HG03139 (cell line): ENCODE results near the gene GPC3.
"Not testable (repeated sequence)": the region's sequence is repeated elsewhere in the genome, so short reads cannot be mapped to it uniquely, and the experiment has no call there.

Experiments
- ATAC-seq: cut with Tn5 transposase; IDR thresholded peaks from one replicate; pipeline ENCODE4 v1.9.1; 2021; ENCODE audit not compliant: unreplicated experiment

Gene GPC3

DNA sequence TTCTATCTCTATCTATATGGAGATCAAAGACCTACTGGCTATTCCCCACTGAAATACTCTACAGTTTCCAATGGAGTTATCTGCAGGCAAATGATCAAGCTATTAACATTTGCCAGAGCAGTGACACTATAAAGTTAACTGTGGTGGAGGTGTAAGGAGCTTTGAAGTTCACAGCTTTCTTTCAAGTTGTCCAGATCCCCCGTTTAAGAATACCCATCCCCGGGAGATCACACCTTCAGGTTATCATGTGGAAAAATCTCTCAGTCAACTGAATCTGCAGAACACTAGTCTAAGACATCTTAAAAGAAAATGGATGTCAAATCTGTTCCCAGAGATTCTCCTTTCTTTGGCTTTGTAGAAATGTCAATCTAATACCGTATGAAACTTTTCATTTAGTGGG lies 80.1 kb downstream of the GPC3 start:
- no peak for ATAC-seq

DNA sequence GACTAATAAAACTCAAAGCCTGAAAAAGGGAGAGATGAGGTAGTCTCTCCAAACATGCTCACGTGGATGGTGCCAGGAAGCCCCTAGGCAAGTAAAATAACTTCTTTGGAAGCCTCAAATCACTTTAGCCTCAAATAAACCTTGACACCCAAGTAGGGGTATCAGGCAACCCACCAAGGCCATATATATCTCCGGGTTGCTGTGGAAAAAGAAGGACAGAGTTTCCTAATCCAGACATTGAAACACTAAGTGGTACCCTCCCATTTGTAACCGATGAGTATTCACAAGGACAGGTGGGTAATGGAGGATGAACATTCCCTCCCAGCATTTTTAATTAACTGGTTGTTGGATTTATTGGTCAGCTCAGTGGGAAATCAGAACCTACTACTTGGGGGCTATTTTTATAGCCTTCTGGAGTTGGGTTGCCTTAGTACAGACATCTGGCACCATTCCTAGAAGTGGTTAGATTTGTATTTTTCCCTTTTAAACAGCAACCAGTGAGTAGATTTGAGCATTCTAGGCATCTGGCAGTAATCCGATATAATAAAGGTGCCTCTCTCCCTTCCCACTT lies 87.7 kb downstream of the GPC3 start:
- no peak for ATAC-seq

DNA sequence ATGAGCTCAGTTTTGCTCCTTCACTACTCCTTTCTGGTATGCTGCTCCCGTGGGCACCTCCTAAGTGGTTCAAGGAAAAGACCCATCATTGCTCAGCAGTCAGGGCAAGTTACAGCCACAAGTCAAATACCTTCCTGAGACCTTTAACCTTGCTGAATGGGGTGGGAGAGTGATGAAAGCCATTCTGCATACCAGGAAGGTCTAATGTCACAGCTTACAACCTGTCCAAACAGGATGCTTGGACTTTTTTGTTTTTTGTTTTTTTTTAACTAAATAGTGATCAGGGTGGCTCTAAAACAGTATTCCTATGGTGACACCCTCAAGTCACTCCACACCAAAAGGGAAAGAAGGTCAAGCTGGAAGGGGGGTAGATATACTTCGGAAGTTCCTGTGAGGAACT lies 93.1 kb downstream of the GPC3 start:
- no peak for ATAC-seq

DNA sequence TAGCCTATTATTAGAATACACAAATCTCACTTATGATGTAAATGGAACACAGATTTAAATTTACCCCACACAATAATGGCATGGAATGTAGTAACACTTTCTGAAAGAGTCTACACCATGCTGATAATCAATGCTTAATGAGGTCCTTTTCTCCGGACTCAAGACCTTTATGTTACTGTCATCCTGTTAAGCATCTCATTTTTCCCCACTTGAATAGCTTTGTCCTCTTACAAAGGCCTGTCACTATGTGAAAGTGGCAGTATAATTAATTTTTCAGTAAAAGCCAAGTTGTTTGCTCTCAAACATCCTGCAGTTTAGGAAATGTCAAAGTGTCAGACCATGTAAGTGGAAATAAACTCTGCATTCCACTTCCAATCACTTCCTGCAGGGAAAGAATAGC lies 96.4 kb downstream of the GPC3 start:
- ATAC-seq: no peak

DNA sequence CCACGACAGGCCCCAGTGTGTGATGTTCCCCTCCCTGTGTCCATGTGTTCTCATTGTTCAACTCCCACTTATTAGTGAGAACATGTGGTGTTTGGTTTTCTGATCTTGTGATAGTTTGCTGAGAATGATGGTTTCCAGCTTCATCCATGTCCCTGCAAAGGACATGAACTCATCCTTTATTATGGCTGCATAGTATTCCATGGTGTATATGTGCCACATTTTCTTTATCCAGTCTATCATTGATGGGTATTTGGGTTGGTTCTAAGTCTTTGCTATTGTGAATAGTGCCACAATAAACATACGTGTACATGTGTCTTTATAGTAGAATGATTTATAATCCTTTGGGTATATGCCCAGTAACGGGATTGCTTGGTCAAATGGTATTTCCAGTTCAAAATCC lies 97.3 kb downstream of the GPC3 start:
- not testable (repeated sequence) for ATAC-seq

DNA sequence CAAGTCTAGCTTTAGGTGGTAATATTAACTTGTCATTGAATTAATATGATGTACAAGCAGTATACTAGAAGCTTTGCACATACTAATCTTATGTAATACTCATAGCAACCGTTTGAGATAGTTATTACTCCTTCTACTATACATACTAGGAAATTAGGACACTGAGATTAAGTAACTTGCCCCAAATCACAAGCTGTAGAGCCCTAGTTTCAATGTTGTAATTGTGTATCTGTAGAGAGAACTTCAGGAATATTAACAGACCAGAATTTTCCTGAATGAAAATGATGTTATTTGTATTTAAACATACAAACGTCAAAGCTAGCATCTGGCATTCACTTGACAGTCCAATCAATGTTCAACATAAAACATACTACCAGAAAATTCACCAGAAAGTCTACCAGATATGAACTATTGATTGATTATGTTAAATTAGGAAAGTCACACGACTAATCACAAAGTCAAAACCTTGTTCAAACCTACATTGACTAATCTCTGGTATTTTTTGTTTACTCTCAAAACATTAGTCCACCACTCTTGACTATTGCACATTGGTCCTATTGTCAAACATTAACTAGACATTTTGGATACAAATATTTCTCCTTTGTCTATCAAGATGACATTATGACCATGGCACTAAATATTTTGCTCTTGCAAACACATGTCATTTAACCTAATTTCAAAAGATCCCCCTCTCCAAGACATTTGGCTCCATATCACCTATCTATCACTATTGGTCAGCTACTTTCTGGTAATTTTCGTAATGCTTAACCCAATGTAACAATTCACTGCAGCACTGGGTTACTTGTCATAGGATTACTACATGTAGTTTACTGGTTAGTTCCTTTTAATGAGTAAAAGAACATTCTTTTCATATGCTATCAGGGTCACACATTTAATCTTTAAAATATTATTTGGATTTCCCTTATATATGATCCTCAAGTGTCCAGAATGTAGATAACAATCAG lies 100.7 kb downstream of the GPC3 start:
- ATAC-seq: no peak

DNA sequence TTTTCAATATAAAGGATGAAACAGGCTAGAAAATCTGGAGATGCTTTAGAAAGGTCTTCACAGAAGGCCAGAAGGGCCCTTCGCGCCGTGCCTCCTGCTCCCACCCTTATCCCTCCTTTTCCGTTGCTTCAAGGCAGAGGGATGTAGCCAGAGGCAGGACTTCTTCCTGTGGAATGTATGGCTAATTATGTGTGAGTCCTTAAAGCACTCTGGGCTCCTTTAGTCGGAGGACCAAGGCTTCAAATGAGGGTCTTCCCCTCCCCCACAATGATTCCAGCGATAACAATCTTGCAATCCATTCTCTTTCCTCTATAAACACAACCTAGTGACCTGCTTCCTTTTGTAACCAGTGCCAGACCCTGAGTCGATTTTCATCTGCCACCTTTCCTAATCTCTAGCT lies 103.5 kb downstream of the GPC3 start:
- no peak for ATAC-seq

DNA sequence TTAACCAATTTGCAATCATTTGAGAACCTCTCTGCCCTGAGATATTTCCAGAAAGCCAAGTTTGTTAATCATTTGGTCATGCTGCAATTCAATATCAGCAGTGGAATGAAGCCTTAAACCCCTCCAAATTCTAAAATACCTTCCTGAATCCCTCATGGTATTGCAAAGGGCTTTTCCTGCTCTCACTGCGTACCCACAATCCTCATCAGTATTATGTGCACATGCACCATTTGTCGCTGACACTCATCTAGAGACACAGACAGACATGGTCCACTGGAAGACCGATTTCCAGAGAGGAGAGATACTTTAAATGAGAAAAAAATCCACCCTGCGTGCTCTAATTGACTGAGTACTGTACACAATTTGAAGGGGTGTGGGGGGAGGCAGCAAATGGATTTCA lies 104.4 kb downstream of the GPC3 start:
- no peak for ATAC-seq

DNA sequence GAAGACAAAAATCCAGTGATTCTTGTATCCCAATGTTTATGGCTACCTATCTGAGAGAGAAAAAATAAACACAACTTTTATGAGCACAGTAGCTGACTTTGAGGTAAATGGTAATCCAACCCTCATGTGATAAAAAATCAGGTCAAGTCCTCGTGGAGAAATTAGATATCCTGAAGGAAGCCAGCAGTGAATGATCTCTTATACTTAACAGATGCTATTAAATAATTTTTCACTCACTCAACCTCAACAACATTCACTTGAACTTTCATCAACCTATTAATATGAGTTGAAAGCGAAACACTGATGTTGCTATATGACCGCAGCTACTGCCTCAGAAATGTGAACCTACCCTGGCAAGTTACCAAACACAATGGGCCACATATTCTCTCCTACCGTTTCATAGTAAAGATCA lies 105.4 kb downstream of the GPC3 start:
- ATAC-seq: no peak

DNA sequence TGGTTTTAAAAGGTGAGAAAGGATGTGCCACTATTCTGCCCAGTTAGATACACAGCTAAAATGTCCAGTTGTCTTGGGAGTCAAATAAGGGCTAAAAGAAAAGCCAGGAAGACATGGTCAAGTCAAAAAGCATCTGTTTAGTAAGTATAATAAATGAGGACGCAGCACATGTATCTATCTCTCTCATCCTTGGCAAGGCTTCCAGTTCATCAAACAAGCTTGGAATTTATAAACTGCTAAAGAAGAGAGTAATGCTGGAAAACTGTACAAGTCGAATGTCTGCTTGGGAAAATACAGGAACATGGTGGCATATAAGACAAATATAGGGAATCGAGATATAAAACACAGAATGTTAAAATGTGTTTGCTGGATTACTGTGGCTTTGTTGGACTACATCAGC lies 106.7 kb downstream of the GPC3 start:
- no peak for ATAC-seq

DNA sequence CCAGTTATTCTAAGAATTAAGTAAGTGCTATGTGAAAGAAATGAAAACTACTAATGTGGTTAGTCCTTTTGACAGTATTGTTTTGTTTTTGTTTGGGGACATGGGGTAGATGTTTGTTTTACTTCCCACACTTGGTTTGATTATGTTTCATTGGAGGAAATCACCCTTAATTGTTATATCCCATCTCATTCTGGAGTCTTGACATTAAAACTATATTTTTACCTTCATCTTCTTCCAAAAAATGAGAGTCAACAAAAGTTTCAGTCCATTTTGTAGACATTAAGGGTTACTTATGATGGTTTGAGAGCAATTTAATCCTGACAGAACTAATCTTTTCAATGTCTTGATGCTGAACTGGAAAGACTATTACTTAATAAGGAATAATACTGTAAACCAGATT lies 108.7 kb downstream of the GPC3 start:
- no peak for ATAC-seq

DNA sequence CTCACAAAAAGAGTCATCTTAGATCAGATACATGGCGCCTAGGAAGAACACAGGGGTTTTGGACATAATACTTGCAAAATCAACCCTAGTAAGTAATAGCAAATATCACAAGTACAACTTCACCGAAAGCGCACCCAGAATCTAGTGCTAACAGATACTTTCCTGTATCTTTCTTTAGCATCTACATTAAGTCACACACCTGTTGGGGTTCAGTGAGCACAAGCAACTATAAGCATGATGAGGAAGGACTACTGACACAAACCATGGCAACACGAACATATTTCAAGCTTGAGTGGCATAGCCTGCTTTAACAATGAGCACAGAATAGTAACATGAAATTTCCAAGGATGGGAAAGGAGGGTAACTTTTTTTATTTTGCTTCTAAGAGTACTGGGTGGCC lies 116.1 kb downstream of the GPC3 start:
- no peak for ATAC-seq

DNA sequence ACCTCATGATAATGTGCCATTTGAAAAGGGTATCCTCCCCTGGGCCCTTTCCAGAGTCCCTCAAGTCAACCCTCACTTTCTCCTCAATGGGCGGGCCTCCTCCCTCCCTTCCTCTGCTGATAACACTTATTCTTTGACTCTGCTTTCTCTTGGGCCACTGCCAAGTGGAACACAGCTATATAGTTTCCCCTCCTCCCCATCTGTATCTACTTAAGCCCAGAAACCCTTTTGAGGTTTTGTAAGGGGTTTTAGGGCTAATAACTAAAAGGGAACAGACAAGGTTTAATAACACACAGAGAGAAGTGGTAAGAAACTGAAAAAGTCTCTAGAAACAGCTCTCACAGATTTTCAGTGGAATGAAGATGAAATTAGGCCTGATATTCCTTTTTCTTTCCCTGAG lies 116.7 kb downstream of the GPC3 start:
- no peak for ATAC-seq

DNA sequence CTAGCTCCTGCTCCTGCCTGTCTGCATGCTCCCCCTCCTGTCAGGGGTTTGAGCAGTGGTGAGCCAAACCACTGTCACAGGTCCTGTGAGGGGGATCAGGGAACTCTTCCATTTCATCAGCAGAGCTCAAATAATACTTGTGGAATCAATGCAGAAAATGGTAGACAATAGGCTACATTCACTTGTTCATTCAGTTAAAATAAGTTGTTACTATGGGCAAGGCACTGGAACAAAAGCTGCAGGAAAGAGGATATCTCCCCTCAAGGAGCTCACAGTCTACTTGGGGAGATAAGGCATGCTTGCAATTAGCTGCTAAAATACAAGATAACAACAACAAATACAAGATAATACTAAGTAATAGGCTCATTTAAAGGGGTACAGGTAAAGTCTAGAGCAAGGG lies 117.1 kb downstream of the GPC3 start:
- no peak for ATAC-seq

DNA sequence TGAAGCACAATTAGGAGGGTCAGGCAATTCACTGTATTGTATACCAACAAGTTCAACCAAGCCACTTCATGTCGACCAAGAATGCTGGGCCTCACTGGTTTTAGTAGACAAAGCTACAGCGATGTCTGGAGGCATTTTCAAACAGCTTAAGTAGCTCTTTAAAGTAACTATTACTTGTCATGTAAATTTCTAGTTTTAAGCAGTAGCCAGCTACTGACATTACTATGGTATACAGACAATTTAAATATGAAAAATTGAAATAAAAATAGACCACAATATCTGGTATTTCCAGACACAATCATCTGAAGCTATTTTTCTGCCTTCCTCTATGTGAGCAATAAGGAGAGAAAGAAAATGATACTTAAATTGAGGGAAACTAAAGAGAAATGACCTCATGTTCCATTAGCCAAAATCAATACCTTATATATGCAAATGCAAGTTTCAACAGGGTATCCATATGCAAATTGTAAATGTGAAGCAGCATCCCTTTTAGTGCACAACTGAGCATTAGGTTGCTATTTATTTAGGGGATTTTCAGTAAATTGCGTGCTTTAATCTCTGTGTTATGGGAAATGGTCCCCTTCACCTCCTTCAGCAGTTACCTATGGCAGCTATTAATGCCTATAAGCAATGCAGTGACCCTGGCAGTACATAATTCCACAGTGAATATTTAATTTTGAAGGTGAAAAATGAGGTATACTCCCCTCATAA lies 119.5 kb downstream of the GPC3 start:
- ATAC-seq: no peak

DNA sequence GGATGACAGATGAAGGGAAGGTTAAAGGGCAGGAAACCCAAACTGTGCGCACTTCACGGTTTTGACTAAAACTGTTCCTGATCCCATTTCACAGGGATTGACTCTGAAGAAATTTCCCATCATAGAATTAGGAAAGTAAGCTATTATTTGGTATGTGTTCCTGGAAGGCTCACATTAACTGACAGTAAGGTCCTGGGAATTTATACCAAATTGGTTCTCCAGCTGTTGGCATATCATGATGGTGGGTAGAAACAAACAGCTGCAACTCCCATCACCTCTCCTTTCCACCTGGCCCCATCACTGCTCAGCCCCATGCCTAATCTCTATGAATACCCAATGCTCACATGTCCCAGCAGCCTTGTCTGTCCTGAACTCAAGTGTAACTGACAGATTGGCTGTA lies 121.2 kb downstream of the GPC3 start:
- no peak for ATAC-seq

DNA sequence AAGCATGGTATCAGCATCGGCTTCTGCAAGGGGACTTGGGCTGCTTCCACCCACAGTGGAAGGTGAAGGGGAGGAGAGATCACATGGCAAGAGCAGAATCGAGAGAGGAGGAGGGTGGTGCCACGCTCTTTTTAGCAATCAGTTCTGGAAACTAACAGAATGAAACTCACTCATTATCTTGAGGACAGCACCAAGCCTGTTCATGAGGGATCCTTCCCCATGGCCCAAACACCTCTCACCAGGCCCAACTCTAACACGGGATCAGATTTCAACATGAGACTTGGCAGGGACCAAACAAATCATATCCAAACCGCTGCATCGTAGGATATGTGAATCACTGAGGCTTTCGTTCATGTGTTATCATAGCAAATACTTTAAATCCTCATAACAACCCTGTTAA lies 125.5 kb downstream of the GPC3 start:
- no peak for ATAC-seq

DNA sequence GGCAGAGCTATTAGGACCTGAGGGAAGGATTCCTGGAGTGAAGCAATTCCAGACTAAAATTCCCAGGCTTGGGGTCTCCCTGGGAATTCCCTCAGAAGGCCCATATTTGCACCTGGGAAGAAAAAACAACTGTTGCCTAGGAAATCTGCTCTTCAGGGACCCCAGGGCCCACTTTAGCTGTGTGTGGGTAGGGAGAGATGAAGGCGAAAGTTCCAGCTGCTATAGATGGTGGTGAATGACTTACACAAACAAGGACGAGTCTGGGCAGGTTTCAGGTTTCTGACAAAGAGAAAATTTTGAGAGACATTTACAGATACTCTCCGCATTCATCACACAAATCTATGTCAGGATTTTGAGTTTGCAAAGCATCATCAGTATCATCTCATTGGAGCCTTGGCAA lies 126.1 kb downstream of the GPC3 start:
- ATAC-seq: no peak

DNA sequence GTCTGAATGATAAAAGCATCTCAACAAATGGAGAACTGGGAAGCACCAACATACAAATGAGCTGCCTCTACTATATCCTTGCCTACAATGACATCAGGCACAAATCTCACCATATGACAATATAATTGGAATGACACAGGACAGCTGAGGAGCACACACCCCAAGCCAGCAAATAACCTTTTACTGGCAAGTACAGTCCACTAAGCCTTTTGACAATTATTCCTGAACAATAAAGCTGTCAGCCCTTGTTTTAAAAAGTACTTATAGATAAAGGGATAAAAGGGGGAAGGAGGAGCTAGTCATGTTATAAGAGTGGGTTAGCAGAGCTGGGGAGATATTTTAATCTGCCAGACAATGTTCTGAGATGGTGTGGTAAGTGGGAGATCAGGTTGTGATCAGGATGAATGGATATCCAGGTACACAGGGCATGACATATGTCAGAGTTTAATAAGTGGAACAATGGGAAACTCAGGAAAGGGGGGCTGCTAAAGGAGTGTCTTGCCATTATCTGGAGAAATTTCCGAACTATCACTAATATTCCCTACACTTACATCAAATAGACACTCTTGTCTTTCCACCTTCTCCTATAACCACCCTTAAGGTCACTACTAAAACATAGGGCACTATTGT lies 127.6 kb downstream of the GPC3 start:
- ATAC-seq: no peak

DNA sequence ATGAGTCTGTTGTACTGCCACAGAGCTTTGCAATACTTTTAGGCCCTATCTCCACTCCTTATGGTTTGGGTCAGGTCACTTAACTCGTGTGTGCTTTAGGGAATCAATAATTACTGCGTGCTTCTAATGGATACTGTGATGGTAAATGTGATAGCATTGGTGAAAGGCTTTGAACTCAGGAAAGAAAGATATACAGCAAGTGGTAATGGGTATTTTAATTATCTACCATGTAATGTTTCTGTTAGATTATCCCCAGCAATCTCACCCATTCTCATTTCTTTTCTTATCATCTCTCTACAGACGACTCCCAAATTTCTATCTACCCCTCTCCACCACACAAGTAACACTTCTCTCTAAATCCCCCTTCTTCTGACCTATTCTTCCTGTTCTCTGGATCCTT lies 128.6 kb downstream of the GPC3 start:
- ATAC-seq: no peak

DNA sequence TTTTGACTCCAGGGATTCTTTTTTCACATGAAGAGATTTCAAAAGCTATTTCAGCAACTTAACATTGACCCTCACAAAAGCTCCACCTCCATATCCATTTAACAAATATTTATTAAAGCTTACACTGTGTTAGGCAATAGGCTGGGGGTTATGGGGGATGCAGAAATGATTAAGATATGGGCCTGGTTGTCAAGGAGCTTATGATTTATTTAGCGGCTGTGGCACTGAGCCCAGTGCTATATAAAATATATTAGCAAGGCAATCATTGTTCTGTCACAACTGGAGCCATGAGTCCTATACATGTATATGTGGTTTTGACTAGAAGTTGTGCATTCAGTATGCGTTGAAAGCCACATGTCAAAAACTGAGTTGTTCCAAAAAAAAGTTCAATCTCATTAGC lies 131.1 kb downstream of the GPC3 start:
- no peak for ATAC-seq
